ENCODE measurements around the gene KIF3C.
A peak's percentile ranks its signal among the peaks of the same experiment; 100 is the strongest.
"Not testable (repeated sequence)": the region's sequence is repeated elsewhere in the genome, so short reads cannot be mapped to it uniquely, and the experiment has no call there.

KIF3C gene

DNA sequence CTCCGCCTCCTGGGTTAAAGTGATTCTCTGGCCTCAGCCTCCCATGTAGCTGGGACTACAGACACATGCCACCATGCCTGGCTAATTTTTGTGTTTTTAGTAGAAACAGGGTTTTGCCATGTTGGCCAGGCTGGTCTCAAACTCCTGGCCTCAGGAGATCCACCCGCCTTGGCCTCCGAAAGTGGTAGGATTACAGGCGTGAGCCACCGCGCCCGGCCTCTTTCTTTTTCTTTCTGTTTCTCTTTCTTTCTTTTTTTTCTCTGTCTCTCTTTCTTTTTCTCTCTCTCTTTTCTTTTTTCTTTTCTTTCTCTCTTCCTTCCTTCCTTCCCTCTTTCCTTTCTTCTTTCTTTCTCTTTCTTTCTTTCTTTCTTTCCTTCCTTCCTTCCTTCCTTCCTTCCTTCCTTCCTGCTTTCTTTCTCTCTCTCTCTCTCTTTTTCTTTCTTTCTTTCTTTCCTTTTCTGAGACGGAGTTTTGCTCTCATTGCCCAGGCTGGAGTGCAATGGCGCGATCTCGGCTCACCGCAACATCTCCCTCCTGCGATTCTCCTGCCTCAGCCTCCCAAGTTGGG, 16.6 kb upstream of the KIF3C start:
- not testable (repeated sequence) for DNase-seq

DNA sequence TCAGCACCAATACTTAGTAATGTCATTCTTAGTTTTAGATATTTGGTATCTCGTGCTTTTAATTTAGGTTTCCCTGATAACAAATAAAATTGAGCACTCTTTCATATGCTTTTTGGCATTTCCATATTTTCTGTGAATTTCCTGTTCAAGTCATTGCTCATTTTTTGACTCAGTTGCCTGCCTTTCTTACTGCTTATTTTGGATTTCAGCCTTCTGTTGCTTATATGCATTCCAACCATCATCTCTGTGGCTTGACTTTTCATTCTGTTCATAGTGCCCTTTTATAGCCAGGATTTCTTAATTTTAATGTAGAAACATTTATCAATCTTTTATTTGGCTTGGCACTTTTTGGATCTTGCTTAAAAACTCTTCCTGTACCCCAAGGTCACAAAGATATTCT, 14.5 kb upstream of the KIF3C start:
- DNase-seq: no peak

- no peak for DNase-seq
Measured at GRCh38 chr2:25994509-25994908, 12.2 kb upstream of the KIF3C start.

DNA sequence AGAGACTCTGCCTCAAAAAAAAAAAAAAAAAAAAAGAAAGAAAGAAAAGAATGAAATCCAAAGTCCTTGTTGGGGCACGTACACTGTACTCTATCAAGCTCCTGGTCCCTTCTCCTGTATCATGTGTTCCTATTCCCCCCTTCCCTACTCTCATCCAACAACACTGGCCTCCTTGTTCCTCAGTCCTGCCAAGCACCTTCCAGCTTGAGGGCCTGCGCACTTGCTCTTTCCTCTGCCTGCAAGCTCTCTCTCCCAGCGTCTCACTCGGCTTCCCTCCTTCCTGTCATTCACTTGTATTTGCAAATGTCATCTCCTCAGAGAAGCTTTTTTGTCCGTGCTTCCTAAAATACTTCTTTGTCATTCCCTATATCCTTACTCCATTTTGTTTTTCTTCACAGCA, 10.8 kb upstream of the KIF3C start:
- DNase-seq: no peak

GRCh38 chr2:25992556-25992955, 10.3 kb upstream of the KIF3C start:
- no peak for DNase-seq

GRCh38 chr2:25991965-25992364, 9.7 kb upstream of the KIF3C start:
- no peak for DNase-seq

DNA sequence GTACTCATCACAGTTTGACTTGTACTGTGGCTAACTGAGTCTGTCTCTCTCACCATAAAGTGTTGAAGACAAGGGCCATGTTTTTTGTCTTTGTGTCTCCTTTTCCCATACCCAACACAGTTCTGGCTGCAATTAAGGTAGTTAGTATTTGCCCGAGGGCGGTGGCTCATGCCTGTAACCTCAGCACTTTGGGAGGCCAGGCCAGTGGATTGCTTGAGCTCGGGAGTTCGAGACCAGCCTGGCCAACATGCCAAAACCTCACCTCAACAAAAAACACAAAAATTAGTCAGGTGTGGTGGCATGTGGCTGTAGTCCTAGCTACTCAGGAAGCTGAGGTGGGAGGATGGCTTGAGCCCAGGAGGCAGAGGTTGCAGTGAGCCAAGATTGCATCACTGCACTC, 6.9 kb upstream of the KIF3C start:
- no peak for DNase-seq

DNA sequence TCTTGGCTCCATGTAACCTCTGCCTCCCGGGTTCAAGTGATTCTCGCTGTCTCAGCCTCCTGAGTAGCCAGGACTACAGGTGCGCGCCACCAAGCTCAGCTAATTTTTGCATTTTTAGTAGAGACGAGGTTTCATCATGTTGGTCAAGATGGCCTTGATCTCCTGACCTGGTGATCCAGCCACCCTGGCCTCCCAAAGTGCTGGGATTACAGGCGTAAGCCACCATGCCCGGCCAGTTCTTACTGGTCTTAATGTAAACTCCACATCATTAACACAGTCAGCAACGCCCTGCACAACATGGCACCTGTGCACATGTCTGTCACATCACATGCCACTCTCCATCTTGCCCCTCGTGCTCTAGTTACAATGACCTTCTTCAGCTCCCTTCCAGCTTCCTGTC, 5.8 kb upstream of the KIF3C start:
- no peak for DNase-seq

GRCh38 chr2:25983735-25984134, 1.4 kb upstream of the KIF3C start:
- no peak for DNase-seq

GRCh38 chr2:25982968-25983280, 627 bp upstream of the KIF3C start:
- DNase-seq: no peak

DNA sequence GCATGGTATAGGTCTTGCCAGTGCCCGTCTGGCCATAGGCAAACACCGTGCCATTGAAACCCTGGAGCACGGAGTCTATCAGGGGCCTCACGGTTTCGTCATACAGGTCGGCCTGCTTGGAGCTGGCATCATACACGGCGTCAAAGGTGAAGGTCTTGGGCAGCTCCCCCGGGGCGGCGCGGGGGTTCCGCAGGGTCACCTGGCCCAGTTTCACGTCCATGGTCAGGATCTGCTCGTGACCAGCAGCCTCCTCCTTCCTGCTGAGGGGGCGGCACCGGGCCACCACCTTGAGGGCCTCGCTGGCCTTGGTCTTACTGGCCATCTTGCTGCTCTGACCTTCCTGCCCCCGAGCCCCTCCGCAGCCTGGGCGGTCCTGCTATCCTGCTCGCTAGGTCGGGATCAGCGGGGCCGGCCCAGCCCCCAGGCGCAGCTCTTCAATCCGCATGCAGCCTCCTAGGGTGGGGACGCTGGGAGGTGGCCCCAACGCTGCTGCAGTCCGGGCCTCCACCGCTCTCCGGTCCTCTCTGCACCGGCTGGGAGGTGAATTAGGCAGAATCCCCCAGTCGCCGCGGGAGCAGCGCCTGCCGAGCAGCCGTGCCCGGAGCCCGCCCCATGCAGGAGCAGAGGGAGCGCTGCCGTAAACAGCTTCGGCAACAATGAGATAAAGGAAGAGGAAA, 563 bp downstream of the KIF3C start:
- DNase-seq: peak; percentile 38

GRCh38 chr2:25980951-25981350, 1.3 kb downstream of the KIF3C start:
- DNase-seq: no peak

DNA sequence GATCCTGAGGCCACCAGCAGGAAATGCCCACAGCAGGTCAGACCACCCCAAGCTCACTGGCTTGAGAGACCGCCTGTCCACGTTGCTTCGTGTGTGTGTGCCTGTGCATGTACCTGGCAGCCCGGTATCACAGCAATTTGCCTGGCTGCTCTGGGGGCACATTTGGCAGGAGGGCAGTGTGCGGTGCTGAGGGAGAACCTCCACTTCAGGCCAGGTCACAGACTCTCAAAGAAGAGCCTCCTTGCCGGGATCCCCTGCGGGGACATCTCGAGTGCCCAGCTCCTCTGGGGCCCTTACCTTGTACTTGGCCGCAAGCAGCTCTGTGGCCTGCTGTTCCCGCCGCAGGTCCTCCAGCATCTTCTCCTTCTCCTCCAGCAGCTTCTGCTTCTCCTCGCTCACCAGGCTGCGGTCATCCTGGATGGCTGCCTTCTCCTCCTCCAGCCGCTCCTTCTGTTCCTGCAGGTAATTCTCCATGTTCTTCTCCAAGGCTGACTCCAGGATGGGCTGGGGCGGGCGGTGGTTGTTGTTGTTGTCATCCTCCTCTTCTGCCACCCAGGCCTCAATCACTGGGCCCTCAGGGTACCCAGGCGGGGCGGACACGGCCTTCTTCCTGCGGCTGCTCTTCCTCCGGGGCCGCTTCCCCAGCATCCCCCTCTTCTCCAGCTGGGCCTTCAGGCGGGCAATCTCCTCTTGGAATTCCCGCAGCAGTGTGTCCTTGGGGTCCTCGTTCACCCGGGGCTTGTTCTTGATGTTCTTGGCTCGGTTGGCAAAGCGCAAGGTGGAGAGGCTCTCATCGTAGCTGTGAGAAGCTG, 2.0 kb downstream of the KIF3C start:
- no peak for DNase-seq

GRCh38 chr2:25979001-25979400, 3.3 kb downstream of the KIF3C start:
- DNase-seq: no peak

GRCh38 chr2:25977768-25978167, 4.5 kb downstream of the KIF3C start:
- no peak for DNase-seq

- no peak for DNase-seq
Measured at GRCh38 chr2:25976983-25977741, 5.1 kb downstream of the KIF3C start.

DNA sequence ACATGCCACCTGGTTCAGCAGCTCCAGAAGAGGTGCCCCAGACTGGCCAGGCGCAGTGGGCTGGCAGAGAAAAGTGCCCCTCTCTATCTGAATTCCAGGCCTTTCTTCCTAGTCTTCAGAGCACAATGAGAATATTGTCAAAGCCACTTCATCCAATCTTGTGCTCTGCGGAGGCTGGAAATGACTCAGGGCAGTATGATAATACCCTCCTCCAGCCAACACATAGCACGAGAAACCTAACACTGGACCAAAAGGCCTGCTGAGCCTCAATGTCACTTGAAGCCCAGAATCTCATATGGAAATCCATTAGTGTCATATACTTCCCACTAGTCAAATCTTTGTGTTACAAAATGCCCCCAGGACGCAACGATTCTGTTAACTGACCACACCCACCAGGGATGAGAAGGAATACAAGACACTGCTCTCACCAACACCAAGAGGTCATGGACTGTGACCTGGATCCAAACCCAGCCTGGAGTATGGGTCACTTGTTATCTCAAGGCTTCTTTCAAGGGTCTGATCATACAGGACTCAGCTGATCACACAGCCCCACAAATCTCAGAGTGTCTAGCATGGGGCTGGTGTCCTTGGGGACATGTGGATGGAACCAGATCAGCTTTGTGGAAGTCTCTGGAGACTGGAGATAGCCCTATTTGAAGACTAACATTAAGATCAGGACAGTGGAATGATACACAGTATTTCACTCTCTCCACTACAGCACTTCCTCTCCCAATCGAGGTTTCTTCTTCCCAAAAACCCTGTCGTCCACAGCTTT, 10.1 kb downstream of the KIF3C start:
- no peak for DNase-seq

- no peak for DNase-seq
Measured at GRCh38 chr2:25971596-25971995, 10.7 kb downstream of the KIF3C start.

DNA sequence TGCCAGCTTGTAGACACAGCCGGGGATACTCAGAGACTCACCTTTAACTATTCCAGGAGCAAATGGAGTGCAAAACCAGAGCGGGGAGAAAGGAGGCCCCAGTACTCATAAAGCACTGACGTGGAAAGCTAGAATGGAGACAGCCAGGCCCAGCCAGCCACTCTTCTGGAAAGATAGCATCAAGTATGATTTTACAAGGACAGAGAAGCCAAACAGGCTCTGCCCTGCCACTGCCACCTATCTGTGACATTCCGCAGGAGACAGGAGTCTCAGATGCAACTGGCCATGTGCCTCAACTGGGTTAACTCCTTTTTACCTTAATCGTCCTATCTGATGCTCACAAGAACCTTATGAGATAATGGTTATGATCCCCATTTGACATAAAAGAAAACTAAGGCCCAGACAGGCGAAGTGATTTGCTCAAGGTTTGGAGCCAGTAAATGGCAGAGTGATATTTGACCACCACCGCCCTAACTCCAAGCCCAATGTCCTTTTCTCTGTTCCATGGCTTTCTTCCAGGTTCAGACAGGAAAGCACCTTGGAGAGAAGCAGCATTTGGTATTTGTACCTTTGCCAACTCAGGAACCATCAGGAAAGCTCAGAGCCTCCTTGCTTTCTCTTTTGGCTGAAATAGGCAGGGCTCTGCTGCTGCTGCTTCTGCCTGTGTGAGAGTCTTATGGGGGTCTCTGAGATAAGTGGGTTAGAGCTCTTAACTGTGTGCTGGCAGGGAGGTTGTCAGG, 15.6 kb downstream of the KIF3C start:
- no peak for DNase-seq

DNA sequence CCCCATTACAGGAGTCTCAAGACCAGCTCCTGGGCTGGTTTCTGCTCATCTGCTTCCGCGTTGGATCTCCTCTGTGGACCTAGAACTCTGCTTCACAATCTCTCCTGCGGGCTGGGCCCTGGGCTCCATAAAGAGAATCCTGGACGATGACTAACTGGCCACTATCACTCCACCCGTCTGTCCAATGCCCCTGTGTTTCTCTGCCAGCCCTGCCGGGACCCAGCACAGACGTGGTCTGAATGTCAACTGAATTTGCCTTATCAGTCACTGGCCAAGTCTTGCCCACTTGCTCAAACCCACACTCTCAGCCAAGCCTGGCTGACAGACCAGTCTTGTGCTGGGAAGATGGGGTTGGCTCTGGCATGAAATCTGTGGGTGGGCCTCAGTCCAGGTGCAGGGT, 17.4 kb downstream of the KIF3C start:
- no peak for DNase-seq

DNA sequence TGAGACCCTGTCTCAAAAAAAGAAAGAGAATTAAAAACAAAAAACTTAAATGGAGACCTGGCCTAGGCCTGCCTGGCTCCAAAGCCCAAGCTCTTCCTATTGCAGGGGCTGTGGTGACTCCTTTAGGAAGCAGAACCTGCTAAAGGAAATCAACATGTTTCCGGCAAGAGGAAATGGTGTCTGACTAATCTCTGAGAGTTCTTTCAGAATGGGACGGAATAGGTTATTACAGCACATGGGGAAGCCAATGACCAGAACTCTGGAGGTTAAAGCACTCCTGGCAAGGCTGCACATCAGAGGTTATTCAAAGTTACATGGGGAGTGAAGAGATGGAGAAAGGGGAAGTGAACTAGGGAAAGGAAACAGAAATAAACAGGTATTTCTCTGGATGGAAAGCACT, 21.4 kb downstream of the KIF3C start:
- no peak for DNase-seq

- no peak for DNase-seq
Measured at GRCh38 chr2:25960396-25960795, 21.9 kb downstream of the KIF3C start.
